ENCODE results near the gene AUTS2.

The AUTS2 gene

GRCh38 chr7:70793821-70794220 is 1195.5 kb downstream of the AUTS2 start:
- Histone ChIP-seq H3K27ac (replicated peaks) (no peak overlapping the region), H3K27me3 (ENCODE audit: insufficient read depth, poor library complexity, severe bottlenecking) (no peaks in the 10 kb centered on the region), H3K4me3 (replicated peaks; ENCODE audit: insufficient read depth, low read length) (no peak overlapping the region)
- DNase-seq (ENCODE audit: low read depth in 1 of 2, low spot score in 1 of 2), result no peak
- no peak for TF ChIP-seq CTCF (IDR thresholded peaks at IDR 0.05; ENCODE audit: insufficient read depth, low read length)

DNA sequence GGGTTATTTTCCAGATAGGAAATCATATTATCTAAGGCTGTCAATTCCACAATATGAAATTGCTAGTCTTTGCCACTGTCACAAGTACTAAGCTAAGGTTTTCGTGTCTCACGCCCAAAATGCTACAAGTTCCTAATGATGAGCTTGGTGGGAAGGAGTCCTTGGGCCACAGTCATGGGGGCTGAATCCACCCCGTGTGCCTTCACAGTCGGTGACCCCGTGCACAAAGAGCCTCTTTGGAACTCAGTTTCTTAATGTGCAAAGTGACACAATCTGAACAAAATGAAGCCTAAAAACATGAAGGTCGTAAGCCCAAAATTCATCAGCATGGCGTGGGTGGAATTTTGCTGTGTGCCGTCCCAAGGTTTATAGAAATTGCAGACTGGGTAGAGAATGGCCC is 1196.7 kb downstream of the AUTS2 start:
- no peak overlapping the region for H3K4me3 ChIP-seq (replicated peaks; ENCODE audit: insufficient read depth, low read length)
- no peaks in the 10 kb centered on the region for H3K27me3 ChIP-seq (ENCODE audit: insufficient read depth, poor library complexity, severe bottlenecking)
- H3K27ac ChIP-seq (replicated peaks), result no peak overlapping the region
- TF ChIP-seq GABPA (IDR thresholded peaks at IDR 0.05; ENCODE audit: low read depth), result no peak
- DNase-seq (ENCODE audit: low read depth in 1 of 2, low spot score in 1 of 2), result no peak

- TF ChIP-seq CTCF (IDR thresholded peaks at IDR 0.05; ENCODE audit: insufficient read depth, low read length) (no peak), POLR2AphosphoS5 (IDR thresholded peaks at IDR 0.05; ENCODE audit: low read depth) (no peak), GABPA (IDR thresholded peaks at IDR 0.05; ENCODE audit: low read depth) (no peak), REST (IDR thresholded peaks at IDR 0.05; ENCODE audit: insufficient replicate concordance, low read depth) (no peak), SPI1 (IDR thresholded peaks at IDR 0.05; ENCODE audit: borderline replicate concordance, low read depth) (no peak)
- no peak for DNase-seq (ENCODE audit: low read depth in 1 of 2, low spot score in 1 of 2)
- Histone ChIP-seq H3K27me3 (ENCODE audit: insufficient read depth, poor library complexity, severe bottlenecking) (no peaks in the 10 kb centered on the region), H3K27ac (replicated peaks) (no peak overlapping the region), H3K4me3 (replicated peaks; ENCODE audit: insufficient read depth, low read length) (no peak overlapping the region)
These were observed 1197.7 kb downstream of the AUTS2 start for GRCh38 chr7:70795948-70796347.

GRCh38 chr7:70797109-70797514 is 1198.8 kb downstream of the AUTS2 start:
- H3K4me3 ChIP-seq (replicated peaks; ENCODE audit: insufficient read depth, low read length), result no peak overlapping the region
- TF ChIP-seq CTCF (IDR thresholded peaks at IDR 0.05; ENCODE audit: insufficient read depth, low read length), result no peak
- TF ChIP-seq GABPA (IDR thresholded peaks at IDR 0.05; ENCODE audit: low read depth), result no peak
- TF ChIP-seq POLR2AphosphoS5 (IDR thresholded peaks at IDR 0.05; ENCODE audit: low read depth), result no peak
- TF ChIP-seq REST (IDR thresholded peaks at IDR 0.05; ENCODE audit: insufficient replicate concordance, low read depth), result no peak
- TF ChIP-seq SPI1 (IDR thresholded peaks at IDR 0.05; ENCODE audit: borderline replicate concordance, low read depth), result no peak
- no peaks in the 10 kb centered on the region for H3K27me3 ChIP-seq (ENCODE audit: insufficient read depth, poor library complexity, severe bottlenecking)
- no peak for DNase-seq (ENCODE audit: low read depth in 1 of 2, low spot score in 1 of 2)
- no peak overlapping the region for H3K27ac ChIP-seq (replicated peaks)

All from HL-60 (cell line).